ENCODE data around the gene MXI1.

Gene MXI1

DNA sequence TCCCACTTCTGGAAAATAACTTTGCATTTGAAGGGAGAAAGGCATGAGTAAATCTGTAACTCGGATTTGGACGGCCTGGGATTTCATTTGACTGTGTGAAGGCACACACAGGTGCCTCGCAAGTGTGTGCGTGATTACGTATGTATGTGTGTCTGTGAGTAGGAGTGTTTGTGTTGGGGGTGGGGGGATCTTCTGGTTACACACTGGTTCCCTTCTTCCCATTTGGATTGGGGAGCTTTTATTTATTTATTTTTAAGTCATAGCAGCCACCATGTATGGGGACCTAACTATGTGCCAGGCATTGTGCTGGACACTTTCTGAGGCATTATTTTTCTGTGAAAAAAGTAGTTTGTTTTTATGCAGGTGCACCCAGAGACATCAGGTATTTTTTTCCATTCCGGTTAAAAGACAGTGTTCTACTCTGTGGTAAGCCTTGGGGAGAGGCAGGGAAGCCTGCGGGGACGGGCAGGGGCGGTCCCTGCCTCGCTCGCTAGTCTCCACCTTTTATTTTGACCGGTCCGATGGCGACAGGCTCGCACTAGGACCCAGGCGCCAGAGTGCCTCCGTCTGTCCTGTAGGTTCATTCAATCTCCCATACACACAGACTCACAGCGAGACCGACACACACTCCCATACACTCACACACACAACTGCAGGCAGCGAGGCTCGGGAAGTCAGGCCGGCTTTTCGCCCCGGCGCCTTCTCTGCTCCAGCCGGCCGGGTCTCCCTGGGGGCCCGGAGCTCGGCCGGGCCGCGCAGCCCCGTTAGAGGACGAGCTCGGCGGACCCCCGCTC lies at the start of gene MXI1:
MXI1 (plus strand) TSS at position 595 of the 794 bp plus-strand sequence. CDS start 204 bp downstream, outside the sequence.
- peak; percentile 30 for DNase-seq

DNA sequence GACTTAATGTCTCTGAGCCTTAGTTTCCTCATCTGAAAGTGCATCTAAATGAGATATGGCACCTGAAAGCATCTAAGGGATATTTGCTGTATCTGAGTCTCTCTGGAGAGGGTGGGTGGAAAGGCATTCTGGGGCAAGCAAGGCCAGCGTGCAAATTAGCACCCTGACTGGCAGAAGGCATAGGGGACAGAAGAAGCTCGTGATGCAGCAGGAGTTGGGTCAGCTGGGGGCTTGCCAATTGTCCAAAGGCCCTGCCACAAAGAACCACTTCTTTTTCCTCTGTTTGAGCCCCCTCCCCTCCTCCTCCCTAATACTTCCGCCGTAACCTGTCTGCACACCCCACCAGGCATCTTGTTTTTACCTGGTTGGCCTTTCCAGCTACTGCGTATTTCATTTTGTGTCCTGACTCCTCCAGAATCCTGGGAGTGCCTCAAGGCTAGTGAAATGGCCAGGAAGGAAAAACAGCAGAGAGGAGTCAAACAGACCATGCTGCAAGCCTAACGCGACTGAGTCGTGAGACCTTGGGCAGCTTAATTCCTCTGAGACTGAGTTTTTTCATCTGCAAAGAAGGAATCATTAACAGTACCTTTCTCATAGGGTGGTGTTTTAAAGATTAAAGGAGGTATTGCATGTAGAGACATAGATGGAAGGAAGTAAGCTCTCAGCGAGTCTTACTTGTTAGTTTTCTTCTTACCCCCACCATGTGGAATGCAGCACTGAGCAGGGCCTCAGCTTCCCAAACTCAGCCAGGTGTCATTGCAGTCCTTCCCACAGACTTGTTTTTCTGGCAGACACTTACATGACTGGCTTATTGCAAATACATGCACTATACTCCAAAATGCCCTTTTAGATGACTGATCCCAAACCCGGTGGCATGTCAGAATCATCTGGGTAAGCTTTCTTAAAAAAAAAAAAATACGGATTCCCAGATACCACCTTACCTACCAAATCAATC lies 49.1 kb upstream of the MXI1 start:
- no peak for DNase-seq

DNA sequence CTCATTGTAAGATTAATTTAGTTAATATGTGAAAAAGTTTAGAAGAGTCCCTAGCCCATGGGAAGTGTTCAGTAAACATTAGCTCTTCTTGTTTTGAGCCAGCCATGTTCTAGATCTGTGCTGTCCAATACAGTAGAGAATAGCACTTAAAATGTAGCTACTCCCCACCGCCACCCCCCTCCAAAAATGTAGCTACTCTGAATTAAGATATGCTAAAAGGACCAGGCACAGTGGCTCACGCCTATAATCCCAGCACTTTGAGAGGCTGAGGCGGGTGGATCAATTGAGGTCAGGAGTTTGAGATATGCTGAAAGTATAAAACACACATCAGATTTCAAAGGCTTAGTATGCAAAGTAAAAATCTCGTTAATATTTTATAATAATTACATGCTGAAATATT lies 47.3 kb upstream of the MXI1 start:
- no peak for DNase-seq

GRCh38 chr10:110160522-110160921 lies 46.9 kb upstream of the MXI1 start:
- no peak for DNase-seq

DNA sequence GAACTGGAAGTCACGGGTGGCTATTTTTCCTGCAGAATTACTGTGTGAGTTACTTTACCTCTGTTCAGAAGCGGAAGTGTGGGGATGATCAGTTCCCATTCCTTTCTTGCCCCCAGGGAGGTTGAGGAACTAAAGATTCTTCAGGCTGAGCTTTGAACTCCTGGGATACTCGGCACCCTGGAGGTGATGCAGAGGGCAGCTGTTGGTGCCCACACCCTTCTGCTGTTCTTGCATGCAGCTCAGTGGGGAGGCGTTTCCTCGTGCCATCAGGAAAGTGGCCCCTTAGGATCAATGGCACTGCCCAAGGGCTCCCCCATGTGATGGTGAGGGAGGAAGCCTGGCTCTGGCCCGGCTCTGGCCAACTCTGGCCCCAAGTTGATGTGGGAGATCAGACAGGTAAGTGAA lies 44.7 kb upstream of the MXI1 start:
- DNase-seq: no peak

DNA sequence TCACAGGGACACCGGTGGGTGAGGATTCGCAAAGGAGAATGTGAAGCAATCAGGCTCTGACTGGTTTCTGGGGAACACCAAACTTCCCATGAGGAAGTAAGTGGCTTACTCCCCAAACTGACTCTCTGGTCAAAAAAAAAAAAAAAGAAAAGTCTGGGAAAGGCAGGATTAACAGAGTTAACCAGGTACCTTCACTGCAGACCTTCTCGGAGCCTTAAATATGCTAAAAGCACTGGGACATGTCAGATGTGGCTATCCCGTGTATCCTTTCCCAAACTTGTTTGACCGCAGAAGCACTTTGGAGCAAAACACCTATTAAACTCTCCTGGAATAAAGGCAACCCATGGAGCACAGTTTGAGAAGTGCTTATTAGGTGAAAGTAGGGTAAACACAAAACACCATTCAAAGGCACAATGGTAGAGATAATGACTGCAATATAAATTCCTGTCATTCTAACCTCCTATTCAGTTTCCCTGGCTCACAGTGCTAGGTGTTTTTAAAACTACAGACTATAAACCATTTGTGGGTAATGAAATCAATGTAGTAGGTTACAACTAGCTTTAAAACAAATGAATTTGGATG lies 44.1 kb upstream of the MXI1 start:
- no peak for DNase-seq

- DNase-seq: no peak
Observed at GRCh38 chr10:110163841-110164240, 43.6 kb upstream of the MXI1 start.

DNA sequence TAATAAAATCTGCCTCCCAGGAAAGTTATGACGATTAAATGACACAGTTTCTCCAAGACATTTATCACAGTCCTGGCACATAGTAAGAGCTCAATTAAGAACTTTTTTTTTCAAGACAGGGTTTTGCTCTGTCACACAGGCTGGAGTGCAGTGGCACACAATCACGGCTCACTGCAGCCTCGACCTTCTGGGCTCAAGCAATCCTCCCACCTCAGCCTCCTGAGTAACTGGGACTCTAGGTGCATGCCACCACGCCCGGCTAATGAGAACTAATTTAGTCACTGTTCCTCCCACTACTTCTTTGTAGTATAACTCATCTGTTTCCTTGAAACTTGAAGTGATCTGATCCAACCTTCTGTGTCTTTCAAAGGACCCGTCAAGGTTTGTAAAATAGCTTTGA lies 42.2 kb upstream of the MXI1 start:
- no peak for DNase-seq

GRCh38 chr10:110167149-110167548 lies 40.3 kb upstream of the MXI1 start:
- no peak for DNase-seq

- no peak for DNase-seq
Observed at GRCh38 chr10:110168601-110169481, 38.6 kb upstream of the MXI1 start.

DNA sequence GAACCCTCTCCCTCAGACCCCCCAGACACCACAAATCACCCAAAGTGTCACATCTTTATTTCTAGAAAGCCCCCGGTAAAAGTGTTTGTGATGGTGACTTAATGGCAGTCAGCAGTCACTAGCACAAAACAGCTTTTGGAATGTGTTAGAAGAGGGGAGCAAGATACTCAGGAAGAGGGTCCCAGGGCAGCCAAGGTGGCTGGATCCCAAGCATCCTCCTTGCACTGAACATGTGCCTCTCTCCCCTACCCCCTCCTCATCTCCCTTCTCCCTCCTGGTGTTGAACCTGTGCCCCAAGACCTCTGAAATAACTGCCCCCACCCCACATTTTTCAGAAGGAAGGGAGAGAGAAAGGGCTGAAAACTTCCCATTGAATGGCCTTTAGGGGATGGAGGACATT lies 37.8 kb upstream of the MXI1 start:
- no peak for DNase-seq

DNA sequence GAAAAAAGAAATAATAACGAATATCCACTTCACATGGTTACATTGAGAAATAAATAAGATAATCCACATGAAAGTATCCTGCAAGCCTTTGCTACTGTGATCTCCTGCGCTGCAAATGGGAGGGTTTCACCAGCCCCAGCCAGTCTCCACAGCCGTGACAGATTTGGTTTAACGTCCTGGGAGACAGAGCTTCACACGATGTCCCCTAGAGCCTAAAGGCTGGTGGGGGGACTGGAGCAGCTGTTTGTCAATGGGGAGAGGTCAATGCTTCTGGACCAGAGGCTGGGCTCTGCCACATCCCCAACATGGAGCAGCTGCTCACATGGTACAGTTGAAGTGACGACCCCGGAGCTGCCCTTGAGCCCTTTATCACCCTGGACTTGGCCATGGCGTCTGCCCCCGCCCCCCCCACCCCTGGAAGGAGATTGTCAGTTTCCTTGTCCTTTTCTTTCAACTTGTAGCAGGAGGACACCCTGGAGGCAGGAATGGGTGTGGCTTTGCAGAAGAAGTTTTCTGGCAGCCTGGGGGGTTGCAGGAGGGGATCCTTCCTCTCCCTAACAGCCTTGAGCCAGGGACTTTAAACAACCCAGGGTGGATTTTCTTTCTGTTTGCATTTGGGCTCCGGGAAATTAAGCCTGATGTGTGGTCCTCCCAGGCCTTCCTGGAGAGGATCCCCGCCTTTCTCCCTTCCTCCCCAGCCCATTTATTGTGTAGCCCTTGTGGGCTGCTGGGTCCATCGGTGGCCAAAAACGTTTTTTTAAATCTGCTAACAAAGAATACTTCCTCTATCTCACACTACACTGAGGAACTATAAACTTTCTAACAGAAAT lies 37.0 kb upstream of the MXI1 start:
- no peak for DNase-seq

- DNase-seq: no peak
Observed at GRCh38 chr10:110171032-110171431, 36.4 kb upstream of the MXI1 start.

GRCh38 chr10:110172155-110172554 lies 35.2 kb upstream of the MXI1 start:
- no peak for DNase-seq

DNA sequence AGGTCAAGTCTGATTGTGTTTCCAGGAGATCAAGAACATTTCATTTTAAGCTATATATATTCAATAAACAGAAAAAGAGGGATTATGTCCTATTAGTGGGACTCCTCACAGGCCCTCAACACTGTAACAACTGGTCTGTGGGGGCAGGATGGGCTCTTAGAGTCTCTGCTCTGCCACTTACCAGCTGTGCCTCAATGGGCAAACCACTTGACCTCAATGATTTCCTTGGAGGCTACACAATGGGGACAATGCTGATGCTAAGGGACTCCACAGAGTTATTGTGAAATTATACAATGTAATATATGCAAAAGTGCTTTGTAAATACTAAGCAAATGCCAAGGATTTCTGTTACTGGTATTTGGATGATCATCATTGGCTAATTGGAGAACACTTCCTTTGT lies 33.2 kb upstream of the MXI1 start:
- peak; percentile 16 for DNase-seq

GRCh38 chr10:110174816-110175215 lies 32.6 kb upstream of the MXI1 start:
- no peak for DNase-seq

DNA sequence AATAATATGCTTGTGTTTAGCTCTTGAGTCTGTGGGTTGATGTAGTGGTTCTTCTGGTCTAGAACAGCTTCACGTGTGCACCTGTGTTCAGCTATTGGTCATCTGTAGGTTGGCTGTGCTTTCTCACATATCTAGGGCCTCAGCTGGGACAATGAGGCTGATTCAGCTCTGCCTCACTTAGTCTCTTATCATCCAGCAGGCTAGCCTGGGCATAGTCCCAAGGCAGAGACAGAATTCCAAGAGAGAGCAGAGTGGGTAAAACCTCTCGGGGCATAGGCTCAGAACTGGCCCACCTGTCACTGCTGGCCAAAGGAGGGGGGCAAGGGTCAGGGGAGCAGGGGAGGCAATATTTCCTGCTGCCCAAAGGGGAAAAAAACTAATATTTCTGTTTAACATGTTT lies 32.0 kb upstream of the MXI1 start:
- DNase-seq: no peak

- DNase-seq: no peak
Observed at GRCh38 chr10:110176141-110177030, 31.0 kb upstream of the MXI1 start.

DNA sequence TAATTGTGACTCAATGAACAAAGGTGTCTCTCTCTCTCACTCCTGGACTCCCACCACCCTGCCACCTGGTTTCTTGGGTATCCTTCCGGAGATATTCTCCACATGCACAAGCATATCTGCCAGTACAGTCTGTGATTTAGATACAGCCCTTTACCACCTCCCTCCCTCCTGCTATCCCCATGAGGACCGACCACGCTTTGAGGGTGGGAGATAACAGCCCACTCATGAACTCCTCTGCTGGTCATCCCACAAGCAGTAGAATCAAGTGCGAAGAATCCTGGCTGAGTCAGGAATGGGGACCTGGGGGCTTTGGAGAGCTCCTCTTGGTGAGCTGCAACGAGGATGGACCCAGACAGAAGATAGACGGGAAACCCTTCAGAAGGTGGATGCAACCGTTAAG lies 28.2 kb upstream of the MXI1 start:
- DNase-seq: no peak

DNA sequence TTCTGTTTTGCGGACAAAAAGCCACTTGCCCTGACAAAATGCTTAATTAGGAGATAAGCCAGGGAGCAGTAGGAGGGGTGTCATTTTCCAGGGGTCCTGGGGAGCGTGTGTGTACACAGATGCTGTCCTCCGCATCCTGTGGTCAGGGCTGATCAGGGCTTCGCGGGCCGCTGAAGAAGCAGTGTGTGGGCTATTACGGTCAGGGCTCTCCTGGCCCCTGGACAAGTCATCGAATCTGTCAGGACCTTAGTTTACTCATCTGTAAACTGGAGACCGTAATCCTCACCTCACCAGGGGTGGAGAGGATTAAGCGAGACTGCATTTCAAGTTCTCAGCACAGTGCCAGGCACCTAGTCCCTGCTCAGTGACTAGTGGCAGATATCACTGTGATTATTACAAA lies 26.0 kb upstream of the MXI1 start:
- DNase-seq: no peak

GRCh38 chr10:110181911-110182310 lies 25.5 kb upstream of the MXI1 start:
- DNase-seq: no peak
